K562 (cell line): ENCODE data around the gene GUCY2D. TPM values are rescaled to one million over a fixed set of nuclear protein-coding genes. Genes with fewer than 3 reads are reported as not detected.

Experiments
- HDAC8 ChIP-seq: fragments of 450-650 bp; IDR thresholded peaks from 2 replicates; pipeline ENCODE4 v1.6.1; 2016; ENCODE audit warnings: mild to moderate bottlenecking, missing genetic modification characterization, moderate library complexity, missing compliant biosample characterization
- MITF ChIP-seq: IDR thresholded peaks from 2 replicates; pipeline ENCODE4 v1.6.1; 2014; ENCODE audit warnings: antibody characterized with exemption
- NR0B1 ChIP-seq: fragments of 450-650 bp; IDR thresholded peaks from one replicate; pipeline ENCODE4 v1.6.1; 2018; ENCODE audit warnings: mild to moderate bottlenecking, moderate library complexity; ENCODE audit not compliant: partially characterized antibody
- PBX2 ChIP-seq, 2 experiments: IDR thresholded peaks in 1 of 2; conservative IDR thresholded peaks in 1 of 2; 2 replicates each; pipeline ENCODE4 v1.6.1; 2016; ENCODE audit warnings: low read depth in 2 of 2, mild to moderate bottlenecking in 1 of 2, missing compliant biosample characterization in 1 of 2, missing genetic modification characterization in 1 of 2, moderate library complexity in 1 of 2
- RAD21 ChIP-seq, 2 experiments: fragments of 250-450 bp in 1 of 2; fragments of 450-650 bp in 1 of 2; sonication (Bioruptor Pico) in 1 of 2; formaldehyde crosslinking in 1 of 2; IDR thresholded peaks in 1 of 2; conservative IDR thresholded peaks in 1 of 2; 2 replicates each; pipeline versions ENCODE4 v1.4.0 to v1.8.0; 2020 to 2022; ENCODE audit warnings: mild to moderate bottlenecking in 2 of 2, moderate library complexity in 1 of 2
- ZEB2 ChIP-seq: fragments of 450-650 bp; IDR thresholded peaks from 2 replicates; pipeline ENCODE4 v1.6.1; 2016
- polyA plus RNA-seq, 8 experiments: library from polyadenylated mRNA; depleted of rRNA in 4 of 8; stranded (reverse) in 5 of 8; unstranded in 3 of 8; fragments of >200 nt; fragmentation: Nextera tagmentation in 2 of 8; fragmentation: Illumina TruSeq in 1 of 8; extraction: Ambion mirVana in 2 of 8; extraction: Trizol in 1 of 8; gene quantifications; 2 replicates each; pipeline versions ENCODE4 v1.2.1 to v1.2.3, GENCODE V29; 2011 to 2014; ENCODE audit warnings: inconsistent platforms in 1 of 8, missing spikeins in 1 of 8
- total RNA-seq, 7 experiments: library from RNA; depleted of rRNA in 6 of 7; stranded (reverse); fragments of >200 nt in 6 of 7; fragmentation: Illumina TruSeq in 2 of 7; extraction: Trizol in 2 of 7; gene quantifications; 2 replicates each; pipeline versions ENCODE4 v1.2.1 to v1.2.3, GENCODE V29; 2011 to 2021; ENCODE audit warnings: low replicate concordance in 1 of 7

The GUCY2D gene
- total and polyA plus RNA-seq, 9 of the 15 experiments (the other 6 are each of a cell fraction or from before 2014, with no cell fraction given): 0.05 TPM; not detected in 8

GRCh38 chr17:7982666-7983065 is 19.7 kb upstream of the GUCY2D start (continued):
- TF ChIP-seq HDAC8 (tag) (no peak), MITF (no peak), RAD21 (CRISPR knock-in tag; conservative IDR thresholded peaks at IDR 0.05 in 1 of 2, IDR thresholded peaks at IDR 0.05 in 1 of 2) (peak in 1 of 2 experiments; percentile 50; a peak in 2 of 4 replicates), PBX2 (CRISPR knock-in tag; IDR thresholded peaks at IDR 0.05; ENCODE audit: low read depth) (no peak), PBX2 (tag; conservative IDR thresholded peaks at IDR 0.05; ENCODE audit: low read depth) (no peak), ZEB2 (no peak), NR0B1 (no peak)
